Caco-2 (cell line): Measurements from ENCODE around the gene CHKA. TPM values are rescaled to one million over a fixed set of nuclear protein-coding genes. Genes with fewer than 3 reads are reported as not detected.
A peak's percentile ranks its signal among the peaks of the same experiment; 100 is the strongest.

ENCODE experiments used
- BruUV-seq: library from RNA; stranded (reverse); fragments of 400-500 nt; replicated peaks from 2 replicates; lab custom pipeline; 2021; lab: Mats Ljungman, UMichigan
- CTCF ChIA-PET: fragments of 300-600 bp; sonication (Branson Sonifier 250); formaldehyde crosslinking; loops from one replicate; lab custom pipeline; 2022; ENCODE audit warnings: antibody characterized with exemption; lab: Charles Lee
- POLR2A ChIA-PET: fragments of 300-600 bp; sonication (Branson Sonifier 250); formaldehyde crosslinking; loops from one replicate; lab custom pipeline; 2022; ENCODE audit warnings: antibody characterized with exemption; lab: Charles Lee
- DNase-seq, 2 experiments: peaks; one replicate each; pipeline versions ENCODE4 v3.0.0 to v3.0.0-alpha.2; 2020 to 2022
- H3K27me3 ChIP-seq: replicated peaks from 2 replicates; pipeline ENCODE4 v1.6.0; 2011; ENCODE audit warnings: low read length; ENCODE audit not compliant: control insufficient read depth, insufficient read depth
- H3K36me3 ChIP-seq: 2 replicates; pipeline ENCODE4 v1.5.1; 2011; ENCODE audit warnings: low read length; ENCODE audit not compliant: control insufficient read depth, insufficient read depth
- H3K4me1 ChIP-seq: fragments of 250-450 bp; sonication (Bioruptor Pico); 2 replicates; pipeline ENCODE4 v1.5.1; 2020; ENCODE audit warnings: mild to moderate bottlenecking
- H3K4me3 ChIP-seq: 2 replicates; pipeline ENCODE4 v1.5.1; 2011; ENCODE audit warnings: low read depth, mild to moderate bottlenecking, control low read depth, low read length
- H3K9me3 ChIP-seq: fragments of 250-450 bp; sonication (Bioruptor Pico); 2 replicates; pipeline ENCODE4 v1.5.1; 2020; ENCODE audit warnings: mild to moderate bottlenecking, moderate library complexity
- H3K27ac Mint-ChIP-seq: one replicate; pipeline ENCODE4 v1.8.0; 2022; ENCODE audit warnings: mixed read lengths; ENCODE audit not compliant: unreplicated experiment
- H3K27me3 Mint-ChIP-seq: one replicate; pipeline ENCODE4 v1.8.0; 2022; ENCODE audit warnings: mixed read lengths; ENCODE audit not compliant: insufficient read depth, unreplicated experiment
- H3K36me3 Mint-ChIP-seq: one replicate; pipeline ENCODE4 v1.8.0; 2022; ENCODE audit warnings: mild to moderate bottlenecking, mixed read lengths; ENCODE audit not compliant: insufficient read depth, unreplicated experiment
- H3K4me1 Mint-ChIP-seq: one replicate; pipeline ENCODE4 v1.8.0; 2022; ENCODE audit warnings: low read depth, mixed read lengths; ENCODE audit not compliant: unreplicated experiment
- H3K4me3 Mint-ChIP-seq: one replicate; pipeline ENCODE4 v1.8.0; 2022; ENCODE audit warnings: mild to moderate bottlenecking, moderate library complexity, mixed read lengths; ENCODE audit not compliant: unreplicated experiment
- H3K9me3 Mint-ChIP-seq: one replicate; pipeline ENCODE4 v1.8.0; 2022; ENCODE audit warnings: mixed read lengths; ENCODE audit not compliant: unreplicated experiment
- intact Hi-C: fragments of 100-400 bp; cut with micrococcal nuclease; formaldehyde crosslinking; loops from one replicate; pipeline ENCODE4 v1.10.0; 2022; ENCODE audit not compliant: unreplicated experiment
- total RNA-seq: library from RNA; stranded (reverse); gene quantifications from 2 replicates; pipeline ENCODE4 v1.2.3, GENCODE V29; 2022
- TF ChIP-seq, protein P1 (sequence below), 2 experiments: fragments of 200-600 bp in 1 of 2; IDR thresholded peaks; 1 replicate in 1 of 2; 2 replicates in 1 of 2; pipeline versions ENCODE4 v1.5.1 to v1.8.0; 2011 to 2022; ENCODE audit warnings: antibody characterized with exemption in 1 of 2, control low read depth in 1 of 2, inconsistent platforms in 1 of 2, low read depth in 1 of 2, low read length in 1 of 2, mild to moderate bottlenecking in 1 of 2, moderate library complexity in 1 of 2; ENCODE audit not compliant: insufficient read depth in 1 of 2, severe bottlenecking in 1 of 2, unreplicated experiment in 1 of 2

CHKA gene
- total RNA-seq, 1 experiment from 2014 or later, result 169 TPM

DNA sequence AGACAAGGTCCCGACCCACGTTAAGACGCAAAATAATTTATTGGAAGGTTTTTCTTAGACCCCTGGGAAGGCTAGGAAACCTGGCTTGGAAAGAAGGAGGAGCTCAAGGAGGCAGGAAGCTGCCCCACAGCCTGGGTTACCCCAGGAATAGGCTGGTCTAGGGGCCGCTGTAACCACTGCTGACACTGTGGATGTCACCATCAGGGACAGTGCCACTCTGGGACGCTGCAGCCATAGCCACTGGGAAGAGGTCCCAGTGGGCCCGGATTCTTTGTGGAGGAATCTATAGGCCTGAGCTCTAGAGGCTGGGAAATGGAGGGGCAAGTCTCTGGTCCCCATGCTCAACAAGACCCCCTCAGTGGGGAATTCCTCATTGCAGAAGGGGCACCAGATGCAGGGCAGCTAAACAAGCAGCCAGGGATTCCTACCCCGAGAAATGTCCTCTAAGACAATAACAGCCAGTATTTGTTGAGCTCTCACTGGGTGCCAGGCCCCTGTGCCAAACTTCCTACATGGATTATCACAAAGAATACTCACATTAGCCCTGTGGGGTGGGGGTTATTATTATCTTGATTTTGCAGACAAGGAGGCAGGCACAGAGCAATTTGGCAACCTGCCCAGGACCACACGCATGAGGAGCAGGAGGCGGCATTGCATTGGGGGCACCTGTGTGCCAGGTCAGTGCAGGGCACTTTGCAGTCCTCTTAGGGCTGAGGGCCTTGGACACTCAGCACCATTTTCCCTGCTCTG lies 19.5 kb upstream of the CHKA start:
- Histone ChIP-seq H3K9me3 (peaks cover 9% of the 10 kb centered on the region; the same call in 1 of the 2 replicates), H3K36me3 (0 out of 2 replicates have a peak, but pooled peaks cover 2% of the 10 kb centered on the region), H3K4me3 (no peak overlapping the region), H3K27me3 (no peaks in the 10 kb centered on the region), H3K4me1 (peaks cover 17% of the 10 kb centered on the region)
- intact Hi-C loops, result no loop called here
- Mint-ChIP-seq H3K27me3 (no peaks in the 10 kb centered on the region), H3K4me1 (peaks cover 24% of the 10 kb centered on the region), H3K27ac (no peak overlapping the region), H3K36me3 (peaks cover 21% of the 10 kb centered on the region), H3K9me3 (no peaks in the 10 kb centered on the region), H3K4me3 (no peak overlapping the region)
- CTCF ChIA-PET, result no interaction called here
- BruUV-seq, result no TSS peak
- TF ChIP-seq, protein P1, sequence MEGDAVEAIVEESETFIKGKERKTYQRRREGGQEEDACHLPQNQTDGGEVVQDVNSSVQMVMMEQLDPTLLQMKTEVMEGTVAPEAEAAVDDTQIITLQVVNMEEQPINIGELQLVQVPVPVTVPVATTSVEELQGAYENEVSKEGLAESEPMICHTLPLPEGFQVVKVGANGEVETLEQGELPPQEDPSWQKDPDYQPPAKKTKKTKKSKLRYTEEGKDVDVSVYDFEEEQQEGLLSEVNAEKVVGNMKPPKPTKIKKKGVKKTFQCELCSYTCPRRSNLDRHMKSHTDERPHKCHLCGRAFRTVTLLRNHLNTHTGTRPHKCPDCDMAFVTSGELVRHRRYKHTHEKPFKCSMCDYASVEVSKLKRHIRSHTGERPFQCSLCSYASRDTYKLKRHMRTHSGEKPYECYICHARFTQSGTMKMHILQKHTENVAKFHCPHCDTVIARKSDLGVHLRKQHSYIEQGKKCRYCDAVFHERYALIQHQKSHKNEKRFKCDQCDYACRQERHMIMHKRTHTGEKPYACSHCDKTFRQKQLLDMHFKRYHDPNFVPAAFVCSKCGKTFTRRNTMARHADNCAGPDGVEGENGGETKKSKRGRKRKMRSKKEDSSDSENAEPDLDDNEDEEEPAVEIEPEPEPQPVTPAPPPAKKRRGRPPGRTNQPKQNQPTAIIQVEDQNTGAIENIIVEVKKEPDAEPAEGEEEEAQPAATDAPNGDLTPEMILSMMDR (IDR thresholded peaks at IDR 0.05; ENCODE audit: insufficient read depth in 1 of 2, low read depth in 1 of 2, low read length in 1 of 2, severe bottlenecking in 1 of 2, unreplicated experiment in 1 of 2), result no peak
- peak in 1 of 2 experiments; percentile 32 for DNase-seq
- POLR2A ChIA-PET, result interaction anchor here (1.5 kb wide), 1 partner anchor 22 kb away, joined by 4 read pairs; no protein-coding TSS in a partner anchor

DNA sequence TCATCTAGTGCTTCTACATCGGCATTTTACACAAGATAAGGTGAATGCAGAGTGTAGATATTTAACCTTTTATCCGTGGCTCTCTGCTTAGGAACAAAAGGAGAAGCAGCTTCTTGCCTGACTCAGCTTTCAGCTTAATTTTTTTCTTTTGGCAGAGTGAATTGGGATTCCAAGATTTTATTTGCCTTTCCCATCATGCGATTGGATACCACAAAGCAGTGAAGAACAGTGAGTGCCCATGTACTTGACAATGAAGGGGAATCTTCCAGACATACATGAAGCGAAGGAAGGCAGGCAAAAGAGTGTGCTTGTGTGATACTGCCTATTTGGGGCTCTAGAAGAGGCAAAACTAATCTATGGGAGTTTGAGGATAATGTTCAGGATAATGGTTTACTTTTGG lies 17.0 kb upstream of the CHKA start:
- Histone ChIP-seq H3K4me1 (peaks cover 10% of the 10 kb centered on the region), H3K27me3 (no peaks in the 10 kb centered on the region), H3K4me3 (peak overlapping the region; percentile 17; the same call in 1 of the 2 replicates), H3K9me3 (peaks cover 25% of the 10 kb centered on the region), H3K36me3 (0 out of 2 replicates have a peak, but pooled peaks cover 2% of the 10 kb centered on the region)
- Mint-ChIP-seq H3K9me3 (peaks cover 21% of the 10 kb centered on the region), H3K27me3 (no peaks in the 10 kb centered on the region), H3K27ac (peak overlapping the region; percentile 86), H3K36me3 (peaks cover 30% of the 10 kb centered on the region), H3K4me1 (peaks cover 13% of the 10 kb centered on the region), H3K4me3 (peak overlapping the region; percentile 74)
- CTCF ChIA-PET, result interaction anchor here (0.7 to 2.2 kb wide), 5 partner anchors 8 to 183 kb away, joined by 3 to 15 read pairs (median 3); no protein-coding TSS in a partner anchor
- POLR2A ChIA-PET, result interaction anchor here (0.5 to 1.4 kb wide), 9 partner anchors 9 to 274 kb away, joined by 3 to 30 read pairs (median 3); partner anchors contain the start of gene CHKA
- intact Hi-C loops, result loop anchor here (1.0 kb wide), 1 partner anchor 9 kb away; no protein-coding TSS in a partner anchor
- TSS peak; percentile 81 for BruUV-seq
- TF ChIP-seq, protein P1 (IDR thresholded peaks at IDR 0.05; ENCODE audit: insufficient read depth in 1 of 2, low read depth in 1 of 2, low read length in 1 of 2, severe bottlenecking in 1 of 2, unreplicated experiment in 1 of 2), result no peak
- no peak for DNase-seq

DNA sequence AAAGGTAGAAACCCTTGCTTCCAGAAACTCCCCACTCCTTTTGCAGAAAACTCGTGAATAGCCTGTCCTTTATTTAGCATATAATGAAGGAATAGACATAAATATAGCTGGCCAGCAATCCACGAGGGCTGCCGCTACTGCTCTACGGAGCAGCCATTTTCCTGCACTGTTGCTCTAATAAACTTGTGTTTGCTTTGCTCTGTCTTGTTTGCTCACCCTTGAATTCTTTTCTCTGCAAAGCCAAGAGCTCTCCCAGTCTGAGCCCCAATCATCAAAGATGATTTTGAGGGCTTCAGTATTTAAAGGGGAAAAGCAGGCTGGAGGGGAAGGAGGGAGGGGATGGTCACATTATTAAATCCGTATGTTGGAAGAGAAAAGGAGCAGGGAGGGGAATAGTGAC lies 16.6 kb upstream of the CHKA start:
- Mint-ChIP-seq H3K36me3 (peaks cover 32% of the 10 kb centered on the region), H3K4me3 (peak overlapping the region; percentile 74), H3K4me1 (peaks cover 13% of the 10 kb centered on the region), H3K9me3 (peaks cover 25% of the 10 kb centered on the region), H3K27me3 (no peaks in the 10 kb centered on the region), H3K27ac (peak overlapping the region; percentile 86)
- TF ChIP-seq, protein P1 (IDR thresholded peaks at IDR 0.05; ENCODE audit: insufficient read depth in 1 of 2, low read depth in 1 of 2, low read length in 1 of 2, severe bottlenecking in 1 of 2, unreplicated experiment in 1 of 2), result no peak
- peaks cover 26% of the 10 kb centered on the region for H3K9me3 ChIP-seq
- no TSS peak for BruUV-seq
- intact Hi-C loops, result loop anchor here (1.0 kb wide), 1 partner anchor 9 kb away; no protein-coding TSS in a partner anchor
- H3K27me3 ChIP-seq, result no peaks in the 10 kb centered on the region
- POLR2A ChIA-PET, result interaction anchor here (0.5 to 1.4 kb wide), 10 partner anchors 9 to 275 kb away, joined by 3 to 30 read pairs (median 3); partner anchors contain the start of gene CHKA
- peak overlapping the region; percentile 17; the same call in 1 of the 2 replicates for H3K4me3 ChIP-seq
- 0 out of 2 replicates have a peak, but pooled peaks cover 2% of the 10 kb centered on the region for H3K36me3 ChIP-seq
- CTCF ChIA-PET, result interaction anchor here (0.7 to 2.2 kb wide), 5 partner anchors 9 to 182 kb away, joined by 3 to 15 read pairs (median 3); no protein-coding TSS in a partner anchor
- H3K4me1 ChIP-seq, result peaks cover 10% of the 10 kb centered on the region
- peak; percentile 56 to 66 for DNase-seq
